Epithelial cell of proximal tubule (primary cell): Measurements from ENCODE around the gene ENOX1. TPM values are rescaled to one million over a fixed set of nuclear protein-coding genes. Genes with fewer than 3 reads are reported as not detected.

ENCODE experiments used
- DNase-seq: peaks from one replicate; pipeline ENCODE4 v3.0.0-alpha.2; 2011; ENCODE audit warnings: low read depth
- H3K4me3 ChIP-seq: 2 replicates; pipeline ENCODE4 v1.5.1; 2011; ENCODE audit warnings: low read depth, mild to moderate bottlenecking, low read length
- CTCF ChIP-seq: conservative IDR thresholded peaks from 2 replicates; pipeline ENCODE4 v1.5.1; 2012; ENCODE audit warnings: low read depth, mild to moderate bottlenecking, low read length
- total RNA-seq: library from RNA; depleted of rRNA; stranded (reverse); fragments of >200 nt; gene quantifications from 2 replicates; pipeline ENCODE4 v1.2.3, GENCODE V29; 2015

Gene ENOX1
- total RNA-seq, 1 donor from 2014 or later, result 0.17 TPM

DNA sequence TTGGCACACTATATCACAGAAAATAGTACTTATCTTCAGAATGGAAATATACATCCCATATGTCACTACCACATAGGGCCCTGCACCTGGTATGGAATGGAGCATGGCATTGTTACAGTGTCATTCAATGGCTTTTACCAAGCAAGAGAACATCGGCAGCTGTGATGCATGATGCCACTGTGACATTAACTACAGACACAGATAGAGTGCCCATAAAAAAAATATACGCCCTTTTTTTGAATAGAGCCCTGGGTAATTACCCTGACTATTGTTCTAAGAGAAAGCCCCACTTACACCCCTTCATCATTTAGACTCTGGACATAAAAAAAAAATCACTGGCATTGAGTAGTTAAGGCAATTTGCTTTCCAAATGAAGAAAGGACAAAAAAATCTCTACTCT, 443.1 kb downstream of the ENOX1 start:
- DNase-seq, result no peak
- no peak overlapping the region for H3K4me3 ChIP-seq
- no peak for TF ChIP-seq CTCF

DNA sequence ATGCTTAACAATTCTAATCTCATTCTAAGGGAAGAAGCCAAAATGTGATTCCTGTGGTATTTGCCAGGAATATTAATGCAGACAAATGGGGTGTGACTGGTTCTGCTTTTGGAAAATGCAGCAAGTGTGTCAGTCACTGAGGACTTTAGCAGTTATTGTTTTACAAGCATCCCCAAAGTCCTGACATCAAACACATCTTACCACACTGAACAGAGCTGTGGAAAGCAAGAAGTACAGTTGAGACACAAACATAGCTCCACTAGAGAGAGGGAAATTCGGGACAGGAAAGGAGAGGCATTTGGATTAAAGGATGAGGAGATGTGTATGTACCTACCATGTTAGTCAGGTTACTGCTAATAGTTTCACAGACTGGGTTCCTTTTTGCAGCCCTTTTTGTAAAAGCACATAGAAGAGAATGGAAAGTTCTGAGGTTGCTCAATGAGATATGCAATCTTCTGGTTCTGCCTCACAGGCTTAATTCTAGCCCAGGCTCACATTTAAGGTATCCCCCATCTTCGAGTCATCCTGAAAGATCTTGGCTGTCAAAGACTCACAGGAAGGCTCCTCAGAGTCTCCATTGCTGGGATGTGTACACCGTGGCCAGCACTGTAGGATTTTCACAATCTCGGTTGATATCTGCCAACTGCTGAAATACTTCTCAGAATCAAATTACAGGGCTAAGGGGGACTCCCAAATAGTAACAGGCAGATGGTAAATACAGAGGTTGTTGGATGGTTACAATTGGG, 446.8 kb downstream of the ENOX1 start:
- DNase-seq, result no peak
- no peak overlapping the region for H3K4me3 ChIP-seq
- TF ChIP-seq CTCF, result no peak

- no peak overlapping the region for H3K4me3 ChIP-seq
- DNase-seq, result no peak
- TF ChIP-seq CTCF, result no peak
These were observed 447.5 kb downstream of the ENOX1 start for GRCh38 chr13:43339145-43339804.

DNA sequence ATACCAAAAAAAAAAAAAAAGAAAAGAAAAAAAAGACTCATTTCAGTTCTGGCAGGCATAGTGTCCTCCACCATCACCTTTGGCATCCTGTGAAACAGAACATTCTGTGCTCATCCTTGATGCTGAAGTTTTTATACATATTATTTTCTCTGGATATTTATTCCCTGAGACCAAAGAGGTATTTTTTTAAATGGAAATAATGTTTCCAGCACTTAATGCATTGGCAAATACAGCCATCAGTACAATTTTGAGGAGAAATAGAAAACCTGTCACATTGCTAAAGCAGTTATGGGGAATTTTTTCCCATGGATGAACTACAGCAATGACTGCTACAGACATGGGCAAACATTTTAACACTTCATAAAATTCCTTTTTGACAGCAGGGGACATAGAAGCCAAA, 451.0 kb downstream of the ENOX1 start:
- no peak for DNase-seq
- no peak overlapping the region for H3K4me3 ChIP-seq
- TF ChIP-seq CTCF, result no peak

GRCh38 chr13:43333176-43333575, 453.6 kb downstream of the ENOX1 start:
- DNase-seq, result no peak
- no peak for TF ChIP-seq CTCF
- no peak overlapping the region for H3K4me3 ChIP-seq

DNA sequence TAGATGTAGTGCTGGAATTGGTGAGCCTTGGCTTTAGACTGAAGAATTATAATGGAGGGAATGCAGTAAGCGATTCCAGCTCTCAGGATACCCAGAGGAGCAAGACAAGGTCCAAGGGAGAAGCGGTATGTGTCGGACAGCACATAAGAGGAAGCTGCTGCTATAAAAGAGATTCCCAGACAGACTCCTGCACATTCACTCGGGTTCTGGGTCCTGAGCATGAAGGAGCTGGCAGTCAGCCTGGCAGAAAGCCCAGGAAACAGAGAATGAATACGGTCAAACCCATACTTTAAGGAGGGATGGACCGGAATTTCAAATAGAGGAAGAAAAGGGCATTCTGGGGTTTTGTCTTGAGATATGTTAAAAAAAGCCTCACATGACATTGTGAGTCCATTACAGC, 455.1 kb downstream of the ENOX1 start:
- no peak for TF ChIP-seq CTCF
- H3K4me3 ChIP-seq, result no peak overlapping the region
- peak; percentile 56 for DNase-seq

GRCh38 chr13:43329702-43330101, 457.1 kb downstream of the ENOX1 start:
- no peak overlapping the region for H3K4me3 ChIP-seq
- no peak for TF ChIP-seq CTCF
- no peak for DNase-seq
